HUES48 (cell line): ENCODE measurements around the gene RGL1.

ENCODE experiments used
- H3K27ac ChIP-seq: one replicate; pipeline ENCODE4 v1.7.0; 2013; ENCODE audit warnings: low read depth, low read length, inconsistent platforms
- H3K27me3 ChIP-seq: 2 replicates; pipeline ENCODE4 v1.6.1; 2013; ENCODE audit warnings: mild to moderate bottlenecking, low read length; ENCODE audit not compliant: control insufficient read depth, insufficient read depth
- H3K36me3 ChIP-seq: 2 replicates; pipeline ENCODE4 v1.6.1; 2013; ENCODE audit warnings: low read length; ENCODE audit not compliant: control insufficient read depth, insufficient read depth
- H3K4me1 ChIP-seq: 2 replicates; pipeline ENCODE4 v1.6.1; 2013; ENCODE audit warnings: mild to moderate bottlenecking, low read length; ENCODE audit not compliant: control insufficient read depth, insufficient read depth
- H3K4me3 ChIP-seq: 2 replicates; pipeline ENCODE4 v1.5.1; 2013; ENCODE audit warnings: mild to moderate bottlenecking, low read depth, low read length
- H3K9ac ChIP-seq: 2 replicates; pipeline ENCODE4 v1.6.1; 2013; ENCODE audit warnings: mild to moderate bottlenecking, low read depth, low read length, moderate library complexity
- H3K9me3 ChIP-seq: 2 replicates; pipeline ENCODE4 v1.6.1; 2013; ENCODE audit warnings: low read length; ENCODE audit not compliant: control insufficient read depth, insufficient read depth

Gene RGL1

DNA sequence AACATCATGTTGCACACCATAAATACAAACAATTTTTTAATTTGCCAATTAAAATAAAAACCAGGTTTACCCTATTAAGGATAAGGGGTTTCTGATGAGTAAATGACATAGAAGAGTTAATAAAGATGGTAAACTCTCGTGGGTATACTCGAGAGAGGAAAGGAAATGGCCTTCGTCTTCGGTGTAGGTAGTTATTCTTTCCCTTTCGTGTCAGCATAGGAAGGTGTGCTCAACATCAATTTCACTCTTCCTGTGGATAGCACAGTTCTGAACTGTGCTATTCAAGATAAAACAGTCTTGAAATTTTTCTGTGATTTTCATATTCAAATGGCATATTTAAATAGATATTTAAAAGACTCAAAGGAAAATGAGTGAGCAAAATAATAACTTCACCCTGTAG lies 98.2 kb downstream of the RGL1 start:
- H3K27me3 ChIP-seq, result no peaks in the 10 kb centered on the region
- no peak overlapping the region for H3K4me3 ChIP-seq
- no peaks in the 10 kb centered on the region for H3K9me3 ChIP-seq
- H3K4me1 ChIP-seq, result no peaks in the 10 kb centered on the region
- H3K27ac ChIP-seq, result no peak overlapping the region
- no peaks in the 10 kb centered on the region for H3K36me3 ChIP-seq
- H3K9ac ChIP-seq, result no peak overlapping the region

DNA sequence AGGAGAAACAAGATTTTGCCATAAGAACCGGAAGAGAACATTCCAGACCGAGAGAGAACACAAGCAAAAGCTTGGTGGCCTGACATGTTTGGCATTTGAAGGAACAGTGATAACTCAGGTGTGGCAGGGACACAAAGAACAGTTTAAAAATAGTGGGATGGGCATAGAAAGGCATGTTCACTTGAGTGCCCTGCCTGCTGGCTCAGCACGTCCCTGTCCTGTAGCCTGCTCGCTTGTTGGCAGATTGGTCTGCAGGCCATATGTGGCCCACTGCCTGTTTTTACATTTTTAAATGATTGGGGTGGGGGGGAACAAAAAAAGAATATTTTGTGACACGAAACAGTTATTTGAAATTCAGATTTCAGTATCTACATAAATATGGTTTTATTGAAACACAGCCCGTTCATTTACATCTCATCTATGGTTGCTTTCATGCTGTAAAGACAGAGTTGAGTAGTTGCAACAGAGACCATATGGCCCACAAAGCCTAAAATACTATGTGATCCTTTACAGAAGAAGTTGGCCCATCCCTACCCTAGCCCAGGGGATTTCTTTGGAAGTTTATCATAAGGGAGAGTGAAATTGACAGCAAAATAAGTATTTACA lies 100.7 kb downstream of the RGL1 start:
- Histone ChIP-seq H3K9ac (no peak overlapping the region), H3K9me3 (no peaks in the 10 kb centered on the region), H3K27ac (no peak overlapping the region), H3K27me3 (no peaks in the 10 kb centered on the region), H3K36me3 (no peaks in the 10 kb centered on the region), H3K4me1 (no peaks in the 10 kb centered on the region), H3K4me3 (no peak overlapping the region)

DNA sequence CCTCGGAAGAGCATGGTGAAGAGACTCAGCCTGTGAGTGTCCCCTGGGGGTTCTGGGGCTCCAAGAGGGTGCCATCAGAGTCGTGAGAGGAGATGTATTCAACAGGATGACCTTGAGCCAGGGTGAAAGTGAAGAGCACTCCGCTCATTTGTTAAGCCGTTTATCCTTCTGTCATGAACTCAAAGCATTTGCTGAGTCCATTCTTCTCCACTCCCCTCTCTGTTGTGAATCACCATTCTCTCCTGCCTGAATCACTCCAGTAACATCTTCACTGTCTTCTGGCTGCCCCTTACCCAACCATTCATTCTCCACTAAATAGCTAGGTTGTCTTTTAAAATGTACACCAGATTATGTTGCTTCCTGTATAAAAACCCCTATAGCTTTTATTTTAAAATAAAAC lies 102.2 kb downstream of the RGL1 start:
- Histone ChIP-seq H3K4me1 (no peaks in the 10 kb centered on the region), H3K27ac (no peak overlapping the region), H3K9me3 (no peaks in the 10 kb centered on the region), H3K36me3 (no peaks in the 10 kb centered on the region), H3K4me3 (no peak overlapping the region), H3K27me3 (no peaks in the 10 kb centered on the region), H3K9ac (no peak overlapping the region)

DNA sequence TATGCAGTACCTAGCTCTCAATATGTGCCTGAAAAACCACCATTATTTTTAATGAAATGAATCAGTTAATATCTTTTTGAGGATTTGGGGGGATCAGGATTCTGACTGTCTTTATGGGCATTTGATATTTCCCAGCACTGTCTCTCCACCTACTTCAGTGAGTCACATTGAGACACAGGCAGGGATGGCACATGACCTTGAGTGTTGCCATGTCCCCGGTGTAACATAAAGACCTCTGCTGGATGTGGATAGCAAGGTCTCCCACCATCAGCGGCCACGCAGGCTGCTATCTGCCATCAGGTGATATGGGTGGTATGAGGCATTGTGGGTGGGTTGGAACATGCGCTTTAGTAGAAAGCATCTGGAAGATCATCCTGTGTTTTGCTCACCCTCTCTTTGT lies 103.2 kb downstream of the RGL1 start:
- Histone ChIP-seq H3K9me3 (no peaks in the 10 kb centered on the region), H3K27ac (no peak overlapping the region), H3K36me3 (no peaks in the 10 kb centered on the region), H3K4me3 (no peak overlapping the region), H3K9ac (no peak overlapping the region), H3K27me3 (no peaks in the 10 kb centered on the region), H3K4me1 (no peaks in the 10 kb centered on the region)

DNA sequence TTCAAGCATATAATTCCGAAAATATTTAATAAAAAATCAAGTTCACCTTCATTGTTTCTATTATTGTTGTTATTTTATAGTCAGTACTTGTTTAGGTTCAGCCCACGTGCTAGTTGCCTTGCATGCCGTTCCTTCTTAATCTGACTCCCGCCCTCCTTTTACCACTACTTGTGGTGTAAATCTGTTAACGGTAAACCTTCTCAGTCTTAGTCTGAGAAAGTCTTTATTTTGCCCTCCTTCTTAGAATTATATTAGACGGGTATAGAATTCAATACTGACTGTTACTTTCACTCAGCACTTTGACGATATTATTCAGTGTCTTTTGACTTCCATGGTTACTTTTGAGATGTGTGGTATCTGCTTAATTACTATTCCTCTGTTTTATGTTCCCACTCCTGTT lies 104.8 kb downstream of the RGL1 start:
- Histone ChIP-seq H3K27me3 (no peaks in the 10 kb centered on the region), H3K4me1 (no peaks in the 10 kb centered on the region), H3K4me3 (no peak overlapping the region), H3K9me3 (no peaks in the 10 kb centered on the region), H3K9ac (no peak overlapping the region), H3K27ac (no peak overlapping the region), H3K36me3 (no peaks in the 10 kb centered on the region)

DNA sequence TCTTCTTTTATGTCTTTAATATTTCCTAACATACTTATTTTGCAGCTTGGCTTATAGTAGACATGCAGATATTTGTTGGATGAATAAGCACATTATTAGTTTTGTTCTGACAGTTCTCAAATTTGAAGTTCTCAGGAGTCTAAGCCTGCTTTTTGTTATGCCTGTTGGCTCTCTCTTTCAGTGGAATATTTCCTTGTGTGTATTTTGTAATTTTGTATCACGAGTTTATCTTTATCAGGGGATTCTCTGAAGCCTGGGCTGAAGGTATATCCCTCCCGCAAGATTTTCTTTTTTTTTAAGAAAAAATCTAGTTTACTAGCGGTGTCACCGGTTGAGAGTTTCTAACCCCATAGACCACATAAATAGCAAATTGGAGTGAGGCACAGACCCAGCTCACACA lies 105.9 kb downstream of the RGL1 start:
- Histone ChIP-seq H3K9me3 (no peaks in the 10 kb centered on the region), H3K4me3 (no peak overlapping the region), H3K27ac (no peak overlapping the region), H3K4me1 (no peaks in the 10 kb centered on the region), H3K36me3 (no peaks in the 10 kb centered on the region), H3K9ac (no peak overlapping the region), H3K27me3 (no peaks in the 10 kb centered on the region)

DNA sequence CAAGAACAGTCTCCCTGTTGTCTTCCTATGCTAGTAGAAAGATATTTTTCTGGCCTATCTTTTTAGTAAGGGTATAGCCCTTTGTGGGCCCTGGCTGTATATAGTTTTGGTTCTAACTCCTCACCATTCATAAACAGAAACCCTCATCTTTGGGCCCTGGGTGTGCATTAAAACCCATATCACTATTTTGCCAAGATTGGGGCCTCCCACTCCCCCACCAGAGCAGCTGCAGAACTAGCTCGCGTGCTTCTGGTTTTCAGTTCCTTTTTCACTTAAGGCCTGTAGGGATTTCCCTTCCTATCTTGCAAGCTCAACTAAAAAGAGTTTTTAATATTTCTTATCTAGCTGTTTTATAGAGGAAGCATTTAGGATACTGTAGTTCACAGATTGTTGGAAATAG lies 106.4 kb downstream of the RGL1 start:
- no peaks in the 10 kb centered on the region for H3K36me3 ChIP-seq
- no peak overlapping the region for H3K4me3 ChIP-seq
- H3K4me1 ChIP-seq, result no peaks in the 10 kb centered on the region
- H3K27ac ChIP-seq, result no peak overlapping the region
- no peaks in the 10 kb centered on the region for H3K27me3 ChIP-seq
- H3K9ac ChIP-seq, result no peak overlapping the region
- H3K9me3 ChIP-seq, result no peaks in the 10 kb centered on the region

DNA sequence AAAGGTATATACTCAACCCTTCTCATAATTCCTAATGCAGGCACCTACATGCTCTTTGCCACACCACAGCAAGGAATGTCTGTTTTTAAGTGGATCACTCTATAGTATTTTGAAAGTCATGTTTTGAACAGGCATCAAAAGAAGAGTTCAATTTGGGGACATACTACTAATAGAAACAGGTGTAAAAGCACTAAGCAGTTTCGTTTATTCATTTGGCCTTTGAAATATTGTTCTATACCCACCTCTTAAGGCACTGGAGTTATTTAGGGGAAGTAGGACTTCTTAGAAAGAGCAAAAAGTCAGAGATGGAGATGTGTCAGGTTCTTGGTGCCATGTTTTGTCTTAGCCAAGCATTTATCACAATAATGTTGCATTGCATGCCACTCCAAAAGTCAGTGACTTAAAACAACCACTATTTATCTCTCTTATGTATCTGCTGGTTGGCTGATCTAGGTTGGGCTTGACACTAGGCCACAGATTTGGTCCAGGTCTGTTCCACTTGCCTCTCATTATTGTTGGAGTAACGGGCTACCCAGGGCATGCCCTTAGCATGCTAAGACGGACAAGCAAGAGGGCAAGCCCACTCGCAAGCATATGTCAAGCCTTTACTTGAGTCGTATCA lies 107.5 kb downstream of the RGL1 start:
- H3K27me3 ChIP-seq, result no peaks in the 10 kb centered on the region
- H3K9me3 ChIP-seq, result no peaks in the 10 kb centered on the region
- H3K27ac ChIP-seq, result no peak overlapping the region
- H3K4me3 ChIP-seq, result no peak overlapping the region
- H3K4me1 ChIP-seq, result no peaks in the 10 kb centered on the region
- no peaks in the 10 kb centered on the region for H3K36me3 ChIP-seq
- no peak overlapping the region for H3K9ac ChIP-seq

DNA sequence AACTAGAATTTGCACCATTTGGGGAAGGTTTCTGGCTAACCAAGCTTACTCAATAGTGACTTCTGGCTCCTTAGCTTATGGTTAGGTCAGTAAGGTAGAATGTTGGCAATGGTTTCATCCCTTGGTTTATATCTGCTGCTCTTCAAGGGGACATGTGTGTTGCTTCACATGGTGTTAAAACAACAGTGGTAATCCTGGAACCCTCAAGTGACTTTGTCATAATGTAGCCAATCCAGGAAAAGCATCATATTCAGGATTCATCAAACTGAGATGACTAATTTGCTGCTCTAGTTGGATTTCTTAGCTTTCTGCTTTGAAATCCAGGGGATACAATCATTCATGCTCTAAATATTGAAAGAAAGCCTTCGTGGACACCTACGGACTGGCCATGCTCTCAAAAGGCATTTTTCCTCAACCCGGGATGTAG lies 108.7 kb downstream of the RGL1 start:
- H3K4me3 ChIP-seq, result no peak overlapping the region
- no peak overlapping the region for H3K9ac ChIP-seq
- H3K36me3 ChIP-seq, result no peaks in the 10 kb centered on the region
- no peaks in the 10 kb centered on the region for H3K27me3 ChIP-seq
- no peaks in the 10 kb centered on the region for H3K9me3 ChIP-seq
- H3K27ac ChIP-seq, result no peak overlapping the region
- no peaks in the 10 kb centered on the region for H3K4me1 ChIP-seq

DNA sequence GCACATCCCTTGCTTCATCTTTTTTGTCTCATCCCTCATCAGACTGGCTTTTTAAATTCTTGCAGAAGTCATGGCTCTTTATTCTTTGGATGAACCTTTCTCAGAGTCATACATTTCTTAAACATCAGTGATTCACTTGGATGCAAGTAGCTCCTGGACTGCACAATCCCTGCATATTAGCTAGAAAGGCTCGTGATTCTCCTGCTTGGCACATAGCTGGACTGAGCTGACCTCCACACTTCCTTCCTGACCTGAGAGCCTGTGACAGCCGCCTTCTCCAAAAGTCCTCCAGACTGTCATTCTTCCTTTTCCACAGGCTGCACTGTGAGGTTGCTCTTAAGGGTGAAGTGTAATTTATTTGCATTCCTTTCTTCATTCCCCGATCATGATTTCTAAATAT lies 109.4 kb downstream of the RGL1 start:
- no peaks in the 10 kb centered on the region for H3K36me3 ChIP-seq
- H3K27me3 ChIP-seq, result no peaks in the 10 kb centered on the region
- H3K9ac ChIP-seq, result no peak overlapping the region
- no peaks in the 10 kb centered on the region for H3K4me1 ChIP-seq
- no peaks in the 10 kb centered on the region for H3K9me3 ChIP-seq
- H3K4me3 ChIP-seq, result no peak overlapping the region
- H3K27ac ChIP-seq, result no peak overlapping the region

DNA sequence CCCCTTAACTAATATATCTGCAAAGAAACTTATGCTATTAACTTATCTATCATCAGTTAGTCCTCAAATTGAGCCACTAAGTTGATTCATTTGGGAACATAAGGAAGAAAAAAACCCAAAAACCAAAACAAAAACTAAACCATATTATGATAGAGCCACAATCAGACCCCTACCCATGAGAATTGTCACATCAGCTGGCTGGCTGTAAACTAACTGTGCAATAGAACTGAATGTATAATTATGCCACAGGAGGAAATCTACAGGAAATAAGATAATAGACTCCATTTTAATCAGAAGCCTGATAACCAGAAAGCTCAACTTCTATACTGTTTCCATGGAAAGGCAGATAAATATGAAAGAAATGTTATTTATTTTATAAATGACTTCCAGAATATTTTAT lies 110.0 kb downstream of the RGL1 start:
- no peaks in the 10 kb centered on the region for H3K4me1 ChIP-seq
- H3K36me3 ChIP-seq, result no peaks in the 10 kb centered on the region
- H3K27ac ChIP-seq, result no peak overlapping the region
- H3K4me3 ChIP-seq, result no peak overlapping the region
- H3K9me3 ChIP-seq, result no peaks in the 10 kb centered on the region
- H3K9ac ChIP-seq, result no peak overlapping the region
- H3K27me3 ChIP-seq, result no peaks in the 10 kb centered on the region
